Mesenteric fat pad (tissue), 1 donor: ENCODE results near the gene RTL5. TPM values are rescaled to one million over a fixed set of nuclear protein-coding genes. Genes with fewer than 3 reads are reported as not detected.
"Not testable (repeated sequence)": the region's sequence is repeated elsewhere in the genome, so short reads cannot be mapped to it uniquely, and the experiment has no call there.

Experiments used
- DNase-seq: peaks from one replicate; pipeline ENCODE4 v3.0.0-alpha.2; 2020; ENCODE audit warnings: low spot score
- long read RNA-seq: library from polyadenylated mRNA; unstranded; transcript quantifications from one replicate; pipeline ENCODE4 v2.0.0, GENCODE V29; 2020
- total RNA-seq: library from RNA; stranded (reverse); fragmentation: NEBNext Ultra II Directional; extraction: Animal tissue kit (Norgen Biotek cat#: 25700); gene quantifications from one replicate; pipeline ENCODE4 v1.2.1, GENCODE V29; 2021
- donor health status: DM: yes; HTN: yes; CAD: no.

RTL5 gene
- 7.5 TPM for total RNA-seq
- long read RNA-seq, full-length matches to known transcripts, result 3 of 3 reads
- long read RNA-seq, partial matches to known transcripts, result 0 of 3 reads
- long read RNA-seq, other reads (novel, unspliced or antisense), result 0 of 3 reads

DNA sequence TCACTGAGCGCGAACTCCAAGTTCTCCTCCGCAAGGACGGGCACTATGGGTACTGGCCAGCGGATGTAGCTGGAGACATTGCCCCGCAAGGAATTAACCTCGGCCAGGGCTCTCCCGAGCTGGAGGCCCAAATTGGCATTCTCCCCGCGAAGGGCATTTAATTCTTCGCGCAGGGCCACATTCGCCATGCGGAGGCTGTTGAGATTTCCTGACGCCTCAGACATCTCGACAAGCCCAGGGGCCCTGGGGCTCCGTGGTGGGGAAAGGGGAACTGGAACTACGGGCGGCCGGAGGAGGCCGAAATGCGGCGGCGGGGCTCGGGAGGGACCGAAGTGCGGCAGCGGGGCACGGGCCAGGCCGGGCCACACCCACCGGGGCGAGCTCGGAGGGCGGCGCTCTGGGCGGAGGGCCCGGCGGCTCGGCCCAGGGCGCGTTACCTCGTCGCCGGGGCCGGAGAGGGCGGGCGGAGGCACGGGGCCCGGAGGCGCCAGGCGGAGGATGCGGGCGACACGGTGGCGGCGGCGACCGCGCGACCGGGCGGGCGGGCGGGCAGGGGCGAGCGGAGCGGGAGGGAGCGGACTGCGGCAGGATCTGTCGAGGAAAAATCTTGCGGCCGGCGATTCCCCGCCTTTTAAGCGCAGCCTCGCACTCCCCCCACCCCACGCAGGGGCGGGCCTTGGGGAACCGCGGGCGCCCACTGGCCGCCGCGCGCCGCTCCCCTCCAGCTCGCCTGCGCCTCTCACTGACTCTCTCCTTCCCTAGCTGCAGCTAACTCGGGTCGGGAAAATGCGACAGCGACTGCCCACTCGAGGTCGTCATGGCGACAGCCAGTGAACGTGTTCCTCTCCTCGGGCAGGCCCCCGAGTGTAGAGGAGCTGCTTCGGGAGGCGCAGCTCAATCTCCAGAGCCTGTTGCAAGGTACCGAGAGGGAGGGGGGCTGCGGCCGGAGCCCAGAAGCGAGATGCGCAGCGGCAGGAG lies at the start of gene RTL5:
Gene RTL5, minus strand, starts transcription at position 599 of the 978 bp plus-strand sequence.
- DNase-seq, result peak; percentile 90

DNA sequence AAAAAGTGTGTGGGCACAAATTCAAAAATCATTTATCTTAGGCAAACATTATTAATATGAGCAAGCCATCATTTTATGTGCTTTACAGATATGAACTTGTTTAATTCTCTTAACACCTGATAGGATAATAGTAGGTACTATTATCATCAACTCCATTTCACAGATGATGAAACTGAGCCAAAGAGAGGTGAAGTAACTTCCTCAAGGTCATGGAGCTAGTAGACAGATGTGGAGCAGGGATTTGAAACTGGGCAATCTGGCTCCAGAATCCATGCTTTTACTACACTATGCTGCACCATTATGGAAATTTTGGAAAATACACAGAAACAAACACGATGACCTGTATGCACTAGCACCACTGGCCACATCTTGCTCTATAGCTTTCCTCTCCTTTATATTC lies 48.8 kb upstream of the RTL5 start:
- no peak for DNase-seq

DNA sequence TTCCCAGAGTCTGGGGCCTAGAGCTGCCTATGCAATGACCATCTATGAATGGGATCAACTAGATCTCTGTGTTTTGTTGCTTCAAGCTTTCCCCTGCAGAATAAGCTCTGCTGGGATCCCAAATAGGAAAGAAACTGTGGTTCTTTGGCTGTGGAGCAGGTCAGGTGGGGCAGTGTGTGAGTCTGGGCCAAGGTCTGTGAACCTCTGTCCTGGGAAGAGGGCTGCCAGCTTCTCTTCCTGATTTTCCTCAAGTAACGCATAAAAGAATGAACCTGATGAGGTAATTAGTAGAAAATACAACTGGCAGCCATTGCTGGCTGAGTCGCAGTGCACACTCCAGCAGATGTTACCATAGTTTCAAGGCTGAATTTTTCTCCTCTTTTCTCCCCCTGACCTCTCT lies 45.3 kb upstream of the RTL5 start:
- DNase-seq, result no peak

DNA sequence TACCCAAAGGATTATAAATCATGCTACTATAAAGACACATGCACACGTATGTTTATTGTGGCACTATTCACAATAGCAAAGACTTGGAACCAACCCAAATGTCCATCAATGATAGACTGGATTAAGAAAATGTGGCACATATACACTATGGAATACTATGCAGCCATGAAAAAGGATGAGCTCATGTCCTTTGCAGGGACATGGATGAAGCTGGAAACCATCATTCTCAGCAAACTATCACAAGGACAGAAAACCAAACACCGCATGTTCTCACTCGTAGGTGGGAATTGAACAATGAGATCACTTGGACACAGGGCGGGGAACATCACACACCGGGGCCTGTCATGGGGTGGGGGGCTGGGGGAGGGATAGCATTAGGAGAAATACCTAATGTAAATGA lies 44.6 kb upstream of the RTL5 start:
- not testable (repeated sequence) for DNase-seq

DNA sequence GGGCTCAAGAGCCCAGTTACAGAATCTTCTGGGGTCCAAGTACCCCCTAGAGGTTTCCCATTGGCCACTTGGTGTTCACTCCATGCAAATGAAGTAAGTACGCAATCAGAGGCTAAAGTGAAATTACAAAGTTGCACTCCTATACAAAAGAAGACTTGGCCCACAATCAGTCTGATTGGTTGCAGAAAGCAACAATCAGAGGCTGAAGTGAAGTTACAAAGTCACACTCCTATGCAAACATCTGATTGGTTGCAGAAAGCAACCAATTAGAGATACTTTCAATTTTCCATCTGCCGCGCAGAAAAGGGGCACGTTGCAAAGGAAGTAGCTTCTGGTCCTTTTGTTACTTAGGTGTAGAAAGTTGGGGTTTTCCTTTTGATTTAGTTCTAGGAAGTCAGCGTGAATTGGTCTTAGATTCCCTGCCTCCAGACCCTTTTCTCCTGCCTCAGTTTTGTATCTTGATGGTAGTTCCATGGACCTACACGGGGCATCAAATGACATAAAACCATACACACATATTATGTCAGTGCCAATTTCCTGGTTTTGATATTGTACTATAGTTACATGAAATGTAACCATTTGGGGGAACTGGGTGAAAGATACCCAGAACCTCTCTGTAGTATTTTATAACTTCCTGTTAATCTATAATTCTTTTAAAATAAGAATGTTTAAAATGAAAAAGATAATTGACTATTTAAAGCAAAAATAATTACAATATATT lies 37.5 kb upstream of the RTL5 start:
- DNase-seq, result no peak

DNA sequence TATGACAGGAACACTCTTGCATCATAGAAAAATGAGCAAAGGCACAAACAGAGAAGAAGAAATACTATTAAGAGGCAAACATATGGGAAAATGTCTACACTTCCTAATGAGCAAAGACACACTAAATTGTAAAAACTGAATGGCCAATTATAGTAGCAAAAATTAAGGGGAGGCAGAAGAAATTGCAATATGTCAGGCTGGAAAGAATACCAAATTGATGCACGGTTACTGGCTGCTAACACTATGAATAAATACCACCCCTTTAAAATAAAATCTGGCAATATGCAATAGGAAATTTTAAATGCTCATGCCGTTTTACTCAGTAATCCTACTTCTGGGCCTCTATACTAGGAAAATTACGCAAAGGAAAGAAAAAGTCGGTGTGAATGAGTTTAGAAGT lies 33.8 kb upstream of the RTL5 start:
- DNase-seq, result no peak

DNA sequence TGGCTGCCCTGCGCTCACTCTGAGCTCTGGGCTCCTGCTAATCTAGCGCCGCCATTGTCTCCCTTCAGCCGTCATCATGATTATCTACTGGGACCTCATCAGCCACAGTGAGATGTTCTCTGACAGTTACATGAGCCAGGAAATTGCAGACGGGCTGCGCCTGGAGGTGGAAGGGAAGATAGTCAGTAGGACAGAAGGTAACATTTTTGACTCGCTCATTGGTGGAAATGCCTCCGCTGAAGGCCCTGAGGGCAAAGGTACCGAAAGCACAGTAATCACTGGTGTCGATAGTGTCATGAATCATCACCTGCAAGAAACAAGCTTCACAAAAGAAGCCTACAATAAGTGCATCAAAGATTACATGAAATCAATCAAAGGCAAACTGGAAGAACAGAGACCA lies 28.1 kb upstream of the RTL5 start:
- DNase-seq, result no peak

DNA sequence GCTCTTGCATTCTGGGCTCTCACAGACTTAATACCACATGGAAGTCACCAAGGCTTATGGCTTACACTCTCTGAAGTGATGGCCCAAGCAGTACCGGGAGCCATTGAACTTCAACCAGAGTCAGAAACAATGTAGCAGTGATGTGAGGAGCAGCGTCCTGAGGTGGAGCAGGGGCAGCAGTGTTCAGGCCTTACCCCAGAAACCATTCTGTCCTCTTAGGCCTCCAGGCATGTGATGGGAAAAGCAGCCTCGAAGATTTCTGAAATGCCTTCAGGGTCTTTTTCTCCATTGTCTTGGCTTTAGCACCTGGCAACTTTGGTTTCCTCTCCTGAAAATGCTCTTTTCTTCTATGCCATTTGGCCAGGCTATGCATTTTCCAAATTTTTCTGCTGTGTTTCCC lies 27.1 kb upstream of the RTL5 start:
- DNase-seq, result no peak

DNA sequence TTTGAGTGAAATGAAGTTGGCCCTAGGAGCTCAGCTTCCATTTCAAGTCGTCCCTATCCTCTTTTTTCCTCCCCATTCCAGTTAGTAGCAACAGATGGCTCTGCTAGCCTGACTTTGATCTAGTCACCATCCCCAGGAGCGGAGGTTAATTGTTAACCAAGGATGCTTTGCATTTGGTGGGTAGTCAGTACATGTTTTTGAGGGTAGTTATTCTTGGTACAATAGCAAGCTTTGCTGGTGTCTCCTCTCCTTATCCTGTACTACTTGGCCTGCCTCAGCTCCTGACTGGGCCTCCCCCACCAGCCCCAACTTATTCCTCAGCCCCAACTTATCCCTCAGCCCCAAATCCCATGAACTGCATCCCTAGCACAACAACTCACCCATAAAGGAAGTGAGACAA lies 14.8 kb upstream of the RTL5 start:
- DNase-seq, result no peak

DNA sequence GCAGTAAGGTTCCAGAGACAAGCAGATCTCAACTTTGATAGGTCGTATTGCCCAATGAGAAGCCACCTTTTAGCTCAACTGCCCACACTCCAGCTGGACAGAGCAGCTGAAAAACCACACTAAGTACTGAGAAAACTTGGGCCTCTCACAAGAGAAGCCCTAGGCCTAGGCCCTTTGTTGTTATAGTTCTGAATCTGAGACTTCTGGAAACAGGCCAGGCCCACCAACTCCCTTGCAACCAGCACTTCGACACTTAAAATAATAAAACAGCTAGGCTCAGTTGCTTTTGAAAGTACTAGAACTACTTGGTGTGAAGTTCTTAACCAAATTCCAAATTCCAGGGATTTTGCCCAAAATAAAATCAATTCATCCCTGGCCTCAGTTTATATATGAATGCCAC lies 13.5 kb upstream of the RTL5 start:
- DNase-seq, result no peak

DNA sequence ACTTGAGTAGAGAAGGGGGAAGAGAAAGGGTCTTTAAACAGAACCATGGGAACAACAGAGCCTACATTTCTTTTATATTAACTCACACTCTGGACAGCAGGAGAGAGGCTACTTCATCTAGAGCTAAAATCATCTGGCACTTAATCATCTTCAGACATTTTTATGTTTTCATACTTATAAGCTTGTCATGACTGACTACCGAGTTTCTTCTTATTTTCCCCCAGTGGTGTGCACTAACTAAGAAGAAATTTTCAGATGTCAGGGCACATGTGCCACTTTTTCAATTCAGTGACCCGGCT lies 11.8 kb upstream of the RTL5 start:
- DNase-seq, result no peak

DNA sequence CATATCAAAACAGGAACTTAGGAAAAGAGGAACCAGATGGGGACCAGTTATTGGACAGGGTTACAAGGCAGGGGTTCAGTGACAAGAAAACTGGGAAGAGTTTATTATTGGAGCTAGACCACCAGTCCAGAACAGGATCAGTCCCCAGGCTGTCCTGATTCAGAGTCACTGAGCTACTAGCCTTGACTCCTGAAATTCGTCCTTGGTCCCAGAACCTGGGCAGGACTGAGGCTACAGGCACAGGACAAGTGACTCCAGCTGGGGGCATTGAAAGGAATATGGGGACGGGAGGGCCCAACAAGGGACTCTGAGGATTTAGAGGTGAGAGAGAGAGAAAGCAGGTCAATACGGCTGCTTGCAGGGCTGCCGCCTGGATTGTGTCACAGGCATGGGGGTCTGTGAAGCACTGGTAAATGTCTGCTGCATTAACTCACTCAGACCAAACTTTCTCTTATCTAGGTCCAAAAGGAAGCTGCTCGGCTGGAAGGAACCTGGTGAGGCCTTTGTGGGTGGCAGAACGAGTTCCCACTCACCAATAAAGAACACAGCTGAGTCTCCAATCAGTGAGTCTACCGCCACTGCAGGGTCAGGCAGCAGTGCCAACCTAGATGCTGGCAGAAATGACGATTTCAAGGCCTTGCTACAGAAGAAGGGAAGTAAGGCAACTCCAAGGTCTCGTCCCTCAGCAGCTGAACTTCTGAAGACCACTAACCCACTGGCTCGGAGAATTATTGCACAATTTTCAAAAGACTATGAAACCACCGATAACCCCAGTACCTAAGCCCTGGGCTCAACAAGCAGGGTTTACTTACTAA lies 11.3 kb upstream of the RTL5 start:
- no peak for DNase-seq

DNA sequence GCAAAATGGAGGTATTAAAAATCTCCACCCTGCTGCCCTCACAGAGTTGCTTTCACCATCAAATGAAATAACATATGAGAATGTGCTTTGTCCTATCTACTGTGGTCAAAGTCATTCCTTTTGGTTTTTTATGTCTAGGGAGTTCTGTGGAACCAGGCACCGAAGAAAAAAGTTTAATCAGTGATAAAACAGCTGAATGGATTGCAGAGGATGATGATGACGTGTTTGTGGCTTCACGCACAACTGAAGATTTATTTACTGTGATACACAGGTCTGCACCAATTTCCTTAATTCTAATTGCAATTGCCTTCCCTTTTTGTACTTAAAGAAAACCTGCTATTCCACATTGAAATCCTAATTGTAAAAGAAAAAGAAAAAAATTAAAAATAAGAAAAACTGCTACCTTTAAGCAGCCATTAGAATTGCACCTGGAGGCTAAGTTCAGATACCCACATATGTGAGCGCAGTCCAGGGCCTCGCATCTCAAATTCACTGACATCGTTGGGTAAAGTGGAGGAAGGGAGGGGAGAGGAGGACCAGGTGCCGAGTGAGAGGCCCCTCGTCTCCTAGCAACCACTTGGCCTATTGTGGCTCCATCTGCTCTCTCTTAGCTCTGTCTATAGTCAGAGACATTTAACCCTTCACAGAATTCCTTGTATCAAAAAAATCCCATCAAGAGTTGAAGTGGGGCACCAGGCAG lies 10.5 kb upstream of the RTL5 start:
- DNase-seq, result no peak

DNA sequence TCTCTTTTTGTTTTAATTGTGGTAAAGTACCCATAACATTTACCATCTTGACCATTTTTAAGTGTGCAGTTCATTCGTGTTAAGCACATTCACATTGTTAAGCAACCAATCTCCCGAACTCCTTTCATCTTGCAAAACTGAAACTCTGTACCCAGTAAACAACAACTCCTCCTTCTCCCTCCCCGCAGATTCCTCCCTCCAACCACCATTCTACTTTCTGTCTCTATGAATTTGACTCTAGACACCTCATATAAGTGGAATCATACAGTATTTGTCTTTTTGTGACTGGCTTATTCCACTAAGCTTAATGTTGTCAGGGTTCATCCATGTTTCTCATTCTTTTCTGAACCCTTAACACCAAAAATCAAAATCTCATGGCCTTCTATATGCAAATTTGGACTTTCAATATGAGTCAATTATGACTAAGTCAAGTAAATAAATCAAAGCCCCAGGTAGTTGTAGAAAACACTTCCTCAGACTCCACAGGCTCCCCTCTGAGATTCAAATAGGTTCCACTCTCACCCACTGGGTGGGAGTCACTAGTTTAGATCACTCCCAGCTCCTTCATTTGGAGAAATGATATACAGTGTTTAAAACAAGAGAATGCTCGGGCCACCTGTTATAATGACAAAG lies 9.8 kb upstream of the RTL5 start:
- no peak for DNase-seq

DNA sequence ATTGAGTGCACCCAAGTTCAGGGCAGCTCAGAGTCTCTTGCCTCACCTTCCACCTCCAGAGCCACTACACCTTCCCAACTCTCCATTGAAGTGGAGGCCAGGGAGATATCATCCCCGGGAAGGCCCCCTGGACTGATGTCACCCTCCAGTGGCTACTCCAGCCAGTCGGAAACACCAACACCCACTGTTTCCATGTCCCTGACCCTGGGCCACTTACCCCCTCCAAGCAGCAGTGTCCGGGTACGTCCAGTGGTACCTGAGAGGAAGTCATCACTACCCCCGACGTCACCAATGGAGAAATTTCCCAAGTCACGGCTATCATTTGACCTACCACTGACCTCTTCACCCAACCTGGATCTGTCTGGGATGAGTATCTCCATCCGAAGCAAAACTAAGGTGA lies 7.8 kb upstream of the RTL5 start:
- DNase-seq, result no peak

DNA sequence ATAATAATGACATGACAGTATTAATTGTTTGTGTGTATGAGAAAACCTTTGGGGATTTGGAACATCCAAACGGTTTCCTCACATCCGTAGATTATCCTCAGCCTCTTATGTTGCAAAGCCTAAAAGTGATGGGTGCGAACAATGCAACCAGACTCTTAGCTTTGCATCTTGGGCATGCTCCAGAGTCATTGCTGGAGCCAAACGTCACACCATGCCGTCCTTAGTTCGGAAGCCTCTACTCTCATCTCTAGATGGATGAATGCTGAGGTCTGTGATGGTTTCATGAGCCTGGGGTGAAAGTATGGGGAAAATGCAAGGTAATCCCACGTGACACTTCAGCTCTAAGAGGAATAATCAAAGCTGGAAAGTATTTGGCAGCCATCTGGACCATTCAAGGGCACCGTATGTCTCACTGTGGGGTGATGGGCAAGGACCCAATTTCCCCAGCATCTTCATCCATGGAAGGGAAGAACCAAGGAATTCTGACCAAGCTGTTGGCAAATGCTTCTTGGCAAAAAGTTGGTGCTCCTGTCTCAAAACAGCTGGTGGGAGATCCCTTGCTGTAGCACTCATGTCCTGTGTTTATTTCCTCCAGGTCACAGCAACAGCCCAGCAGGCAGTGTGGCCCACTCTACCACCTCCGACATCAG lies 6.3 kb upstream of the RTL5 start:
- DNase-seq, result peak; percentile 55

DNA sequence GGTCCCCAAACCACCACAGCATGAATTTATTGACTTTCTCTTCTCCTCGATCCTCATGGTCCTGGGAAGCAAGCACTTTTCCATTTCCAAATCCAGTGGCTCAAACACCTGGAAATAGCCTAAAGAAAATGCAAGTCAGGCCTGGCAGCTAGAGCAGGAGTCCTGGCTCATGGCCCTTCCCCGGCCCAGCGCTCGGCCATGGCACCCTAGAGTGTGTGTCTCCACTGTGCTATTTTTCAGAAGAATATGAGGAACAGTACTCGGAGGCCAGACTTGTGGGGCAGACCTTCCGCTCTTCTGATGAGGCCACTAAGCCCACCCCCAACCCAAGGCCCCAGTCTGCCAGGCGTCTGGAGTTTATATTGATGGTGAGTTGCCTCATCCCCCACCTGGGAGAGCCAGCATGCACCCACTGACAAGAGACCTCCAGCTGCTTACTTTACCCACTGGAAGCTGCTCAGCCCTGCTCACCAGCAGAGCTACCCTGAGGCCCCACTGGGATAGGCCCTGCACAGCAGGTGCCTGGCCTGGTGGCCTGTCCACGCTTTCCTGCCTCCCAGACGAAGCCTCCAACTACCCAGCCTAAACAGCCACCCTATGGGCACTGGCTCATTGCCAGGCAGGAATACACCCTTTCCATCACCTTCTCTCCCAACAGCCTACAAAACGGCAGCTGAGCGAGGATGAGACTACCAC lies 2.3 kb upstream of the RTL5 start:
- DNase-seq, result peak; percentile 74

DNA sequence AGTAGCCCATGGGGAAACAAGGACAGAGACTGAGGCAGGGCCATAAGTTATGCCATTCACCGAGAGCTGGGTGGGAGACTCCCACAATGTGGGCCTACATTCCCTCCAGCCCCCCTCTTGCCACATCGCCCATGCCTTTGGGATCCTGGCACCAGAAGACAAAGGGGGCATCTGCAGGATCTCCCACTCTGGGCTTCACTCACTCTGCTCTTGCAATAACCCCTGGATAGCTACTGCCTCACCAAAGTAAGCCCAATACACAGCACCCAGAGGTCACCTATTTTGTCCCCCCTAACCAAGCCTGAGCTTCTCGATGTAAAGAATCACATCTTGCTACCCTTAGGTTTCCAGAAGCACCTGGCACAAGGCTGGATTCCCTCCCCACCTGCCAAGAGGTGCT lies 741 bp upstream of the RTL5 start:
- peak; percentile 51 for DNase-seq

DNA sequence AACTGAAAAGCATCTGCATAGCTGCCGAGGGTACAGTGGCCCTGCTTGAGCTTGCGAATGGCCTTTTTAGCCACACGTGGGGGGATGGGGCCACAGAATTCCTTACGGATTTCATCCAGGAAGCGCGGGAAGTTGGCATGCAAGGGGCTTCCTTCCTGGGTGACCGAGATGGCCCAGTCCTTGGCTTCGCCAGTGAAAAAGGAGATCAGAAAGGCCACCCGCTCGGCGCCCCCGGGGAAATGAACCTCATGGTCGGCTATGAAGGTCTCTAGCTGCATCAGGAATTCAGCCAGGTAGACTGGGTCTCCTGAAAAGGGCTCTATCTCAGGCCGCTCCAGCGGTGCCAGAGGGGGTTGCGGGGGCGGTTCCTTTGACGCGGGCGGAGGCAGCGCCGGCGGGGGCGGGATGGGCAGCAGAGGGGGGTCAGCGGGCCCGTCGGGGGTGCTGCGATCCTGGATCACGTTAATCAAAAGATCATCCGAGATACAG lies 909 bp downstream of the RTL5 start:
- DNase-seq, result peak; percentile 86
